Ramos (cell line): ENCODE measurements around the gene CRYZL1.

Source experiments
- in situ Hi-C: fragments of 300-500 bp; cut with MboI; formaldehyde crosslinking; loops from one replicate; pipeline ENCODE4 v1.14.3; 2022; ENCODE audit warnings: low sequenced_read_pairs; ENCODE audit not compliant: unreplicated experiment

Gene CRYZL1

DNA sequence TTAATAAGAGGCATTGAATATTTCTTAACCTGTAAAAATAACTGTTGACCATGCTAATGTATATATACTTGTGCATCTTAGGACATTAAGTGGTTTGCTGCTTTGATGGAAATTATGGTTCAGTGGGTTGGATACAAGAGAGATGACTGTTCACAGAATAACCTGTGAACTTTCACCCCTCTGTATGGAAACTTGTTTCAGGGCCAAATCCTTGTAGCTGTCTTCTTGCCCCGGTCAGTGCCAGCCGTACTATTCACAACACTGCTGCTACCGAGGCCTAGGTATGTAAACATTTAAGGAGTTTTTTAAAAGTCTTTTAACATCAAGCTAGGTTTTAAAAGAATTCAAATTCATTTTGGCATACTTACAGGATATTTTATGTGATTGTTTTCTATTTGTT is 69.2 kb downstream of the CRYZL1 start:
- in situ Hi-C loops: no loop called here

GRCh38 chr21:33569991-33570390 is 71.5 kb downstream of the CRYZL1 start:
- in situ Hi-C loops: no loop called here

DNA sequence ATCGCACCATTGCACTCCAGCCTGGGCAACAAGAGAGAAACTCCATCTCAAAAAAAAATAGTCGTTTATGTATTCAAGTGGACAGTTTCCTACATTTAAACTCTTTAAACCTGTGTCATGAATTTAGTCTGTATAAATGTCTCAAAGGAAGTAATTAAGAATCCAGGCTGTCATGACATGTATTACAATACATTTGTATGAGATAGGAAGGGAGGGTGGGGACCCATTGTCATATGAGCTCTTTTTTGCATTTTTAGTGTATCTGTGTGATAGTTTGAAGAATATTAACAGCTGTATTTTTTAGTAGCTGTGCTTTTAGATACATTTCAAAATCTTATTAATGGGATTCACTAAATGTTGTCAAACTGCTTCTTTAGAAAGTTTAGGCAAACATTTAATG is 73.1 kb downstream of the CRYZL1 start:
- in situ Hi-C loops: no loop called here

DNA sequence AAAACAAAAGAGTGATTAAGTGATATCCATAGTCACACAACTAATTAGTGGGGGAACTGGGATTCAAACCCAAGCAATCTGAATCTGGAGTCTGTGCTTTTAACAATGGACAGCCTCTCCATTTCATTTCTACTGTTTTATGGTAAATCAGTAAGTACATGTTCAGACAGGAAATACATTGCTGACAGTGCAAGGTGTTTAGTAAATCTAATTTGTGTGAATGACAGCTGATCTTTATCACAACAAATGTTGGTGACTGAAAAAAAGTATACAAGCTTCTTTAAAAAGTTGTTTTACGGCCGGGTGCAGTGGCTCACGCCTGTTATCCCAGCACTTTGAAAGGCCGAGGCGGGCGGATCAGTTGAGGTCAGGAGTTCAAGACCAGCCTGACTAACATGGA is 73.6 kb downstream of the CRYZL1 start:
- in situ Hi-C loops: no loop called here

DNA sequence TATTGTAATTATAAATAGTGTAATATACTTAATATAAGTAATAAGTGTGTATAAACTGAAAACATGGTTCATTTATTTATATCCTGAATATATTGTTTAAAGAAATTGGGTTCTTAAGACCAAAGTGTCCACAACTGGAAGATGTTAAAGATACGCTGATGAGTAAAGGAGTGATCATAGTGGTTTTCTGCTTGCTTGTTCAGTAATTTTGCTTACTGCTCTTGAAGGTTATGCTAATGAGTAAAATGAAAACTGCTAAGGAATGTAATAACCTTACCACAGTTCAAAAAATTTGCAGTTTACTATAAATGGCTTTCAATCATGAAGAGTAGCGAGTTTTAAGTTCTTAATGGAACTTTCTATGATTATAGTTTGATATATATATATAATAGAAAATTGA is 75.0 kb downstream of the CRYZL1 start:
- in situ Hi-C loops: no loop called here

GRCh38 chr21:33562389-33562788 is 79.2 kb downstream of the CRYZL1 start:
- in situ Hi-C loops: no loop called here

DNA sequence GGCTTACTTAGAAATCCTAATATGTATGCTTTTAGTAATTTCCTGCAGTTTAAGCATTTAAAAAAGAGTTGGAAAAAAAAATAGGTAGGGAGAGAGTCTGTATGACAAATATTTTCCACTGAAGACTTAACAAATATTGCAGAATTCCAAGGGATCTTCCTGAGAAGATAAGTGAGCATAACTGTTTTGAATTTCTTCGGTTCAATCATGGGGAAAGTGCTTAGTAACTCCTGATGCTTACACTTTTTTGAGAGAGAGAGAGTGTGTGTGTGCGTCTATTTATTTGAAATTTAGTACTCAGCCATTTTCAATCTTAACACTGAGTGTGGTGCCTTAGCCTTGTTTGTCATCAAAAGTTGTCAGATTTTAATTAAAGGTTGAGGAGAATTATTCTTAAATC is 80.2 kb downstream of the CRYZL1 start:
- in situ Hi-C loops: no loop called here

DNA sequence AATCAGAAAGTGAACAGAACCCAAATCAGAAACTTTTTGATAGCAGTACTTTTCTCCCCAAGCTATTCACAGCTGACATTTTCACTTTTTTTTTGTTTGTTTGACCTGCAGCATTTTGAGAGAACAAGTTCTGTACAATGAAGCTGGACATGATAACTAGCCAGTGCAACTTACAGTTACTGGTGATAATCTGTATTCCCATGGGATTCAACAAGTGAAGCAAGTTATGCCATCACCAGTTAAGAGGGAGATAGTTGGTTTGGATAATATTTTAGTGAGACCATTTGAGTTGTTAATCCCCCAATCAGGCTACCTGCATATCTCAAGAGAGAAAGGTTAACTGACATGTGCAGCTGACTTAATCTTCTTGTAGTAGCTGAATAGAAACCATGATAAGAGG is 80.6 kb downstream of the CRYZL1 start:
- in situ Hi-C loops: no loop called here

DNA sequence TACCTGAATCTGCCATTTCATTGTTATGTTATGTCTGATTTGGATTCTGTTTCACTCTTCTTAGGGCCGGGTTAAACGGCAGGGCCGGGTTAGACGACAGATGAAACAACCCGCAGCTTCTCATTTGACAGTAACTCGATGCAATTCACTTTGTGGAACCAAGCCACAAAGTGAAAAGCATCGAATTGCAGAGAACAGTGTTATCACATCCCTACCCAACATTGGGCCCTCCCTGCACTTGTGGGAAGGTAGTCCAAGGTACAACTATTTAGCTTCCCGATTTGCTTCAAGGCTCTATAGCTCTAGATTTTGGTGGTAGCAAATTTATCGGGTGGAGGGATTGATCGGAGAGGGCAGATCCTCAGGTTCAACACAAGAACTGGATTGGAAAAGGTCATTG is 81.7 kb downstream of the CRYZL1 start:
- in situ Hi-C loops: no loop called here

GRCh38 chr21:33558777-33559421 is 82.6 kb downstream of the CRYZL1 start:
- in situ Hi-C loops: no loop called here

- in situ Hi-C loops: no loop called here
Measured at GRCh38 chr21:33557447-33557846, 84.1 kb downstream of the CRYZL1 start.

- in situ Hi-C loops: no loop called here
Measured at GRCh38 chr21:33554982-33555344, 86.6 kb downstream of the CRYZL1 start.

- in situ Hi-C loops: no loop called here
Measured at GRCh38 chr21:33554236-33554981, 87.1 kb downstream of the CRYZL1 start.

GRCh38 chr21:33552999-33553598 is 88.4 kb downstream of the CRYZL1 start:
- in situ Hi-C loops: no loop called here

DNA sequence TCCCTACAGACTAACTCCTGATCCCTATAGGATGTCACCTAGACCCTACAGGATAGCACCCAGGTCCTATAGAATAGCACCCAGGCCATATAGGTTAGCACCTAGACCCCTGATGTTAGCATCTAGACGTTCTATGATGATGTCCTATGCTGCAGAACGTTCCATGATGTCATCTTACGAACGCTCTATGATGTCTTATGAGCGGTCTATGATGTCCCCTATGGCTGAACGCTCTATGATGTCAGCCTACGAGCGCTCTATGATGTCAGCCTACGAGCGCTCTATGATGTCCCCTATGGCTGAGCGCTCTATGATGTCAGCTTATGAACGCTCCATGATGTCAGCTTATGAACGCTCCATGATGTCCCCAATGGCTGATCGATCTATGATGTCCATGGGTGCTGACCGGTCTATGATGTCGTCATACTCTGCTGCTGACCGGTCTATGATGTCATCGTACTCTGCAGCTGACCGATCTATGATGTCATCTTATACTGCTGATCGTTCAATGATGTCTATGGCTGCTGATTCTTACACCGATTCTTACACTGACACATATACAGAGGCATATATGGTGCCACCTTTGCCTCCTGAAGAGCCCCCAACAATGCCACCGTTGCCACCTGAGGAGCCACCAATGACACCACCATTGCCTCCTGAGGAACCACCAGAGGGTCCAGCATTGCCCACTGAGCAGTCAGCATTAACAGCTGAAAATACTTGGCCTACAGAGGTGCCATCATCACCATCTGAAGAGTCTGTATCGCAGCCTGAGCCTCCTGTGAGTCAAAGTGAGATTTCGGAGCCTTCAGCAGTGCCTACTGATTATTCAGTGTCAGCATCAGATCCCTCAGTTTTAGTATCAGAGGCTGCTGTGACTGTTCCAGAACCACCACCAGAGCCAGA is 89.2 kb downstream of the CRYZL1 start:
- in situ Hi-C loops: no loop called here

DNA sequence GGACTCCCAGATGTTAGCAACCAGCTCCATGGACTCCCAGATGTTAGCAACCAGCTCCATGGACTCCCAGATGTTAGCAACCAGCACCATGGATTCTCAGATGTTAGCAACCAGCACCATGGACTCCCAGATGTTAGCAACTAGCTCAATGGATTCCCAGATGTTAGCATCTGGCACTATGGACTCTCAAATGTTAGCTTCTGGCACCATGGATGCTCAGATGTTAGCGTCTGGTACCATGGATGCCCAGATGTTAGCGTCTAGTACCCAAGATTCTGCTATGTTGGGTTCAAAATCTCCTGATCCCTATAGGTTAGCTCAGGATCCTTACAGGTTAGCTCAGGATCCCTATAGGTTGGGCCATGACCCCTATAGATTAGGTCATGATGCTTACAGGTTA is 89.9 kb downstream of the CRYZL1 start:
- in situ Hi-C loops: no loop called here

GRCh38 chr21:33550772-33551660 is 90.5 kb downstream of the CRYZL1 start:
- in situ Hi-C loops: no loop called here

DNA sequence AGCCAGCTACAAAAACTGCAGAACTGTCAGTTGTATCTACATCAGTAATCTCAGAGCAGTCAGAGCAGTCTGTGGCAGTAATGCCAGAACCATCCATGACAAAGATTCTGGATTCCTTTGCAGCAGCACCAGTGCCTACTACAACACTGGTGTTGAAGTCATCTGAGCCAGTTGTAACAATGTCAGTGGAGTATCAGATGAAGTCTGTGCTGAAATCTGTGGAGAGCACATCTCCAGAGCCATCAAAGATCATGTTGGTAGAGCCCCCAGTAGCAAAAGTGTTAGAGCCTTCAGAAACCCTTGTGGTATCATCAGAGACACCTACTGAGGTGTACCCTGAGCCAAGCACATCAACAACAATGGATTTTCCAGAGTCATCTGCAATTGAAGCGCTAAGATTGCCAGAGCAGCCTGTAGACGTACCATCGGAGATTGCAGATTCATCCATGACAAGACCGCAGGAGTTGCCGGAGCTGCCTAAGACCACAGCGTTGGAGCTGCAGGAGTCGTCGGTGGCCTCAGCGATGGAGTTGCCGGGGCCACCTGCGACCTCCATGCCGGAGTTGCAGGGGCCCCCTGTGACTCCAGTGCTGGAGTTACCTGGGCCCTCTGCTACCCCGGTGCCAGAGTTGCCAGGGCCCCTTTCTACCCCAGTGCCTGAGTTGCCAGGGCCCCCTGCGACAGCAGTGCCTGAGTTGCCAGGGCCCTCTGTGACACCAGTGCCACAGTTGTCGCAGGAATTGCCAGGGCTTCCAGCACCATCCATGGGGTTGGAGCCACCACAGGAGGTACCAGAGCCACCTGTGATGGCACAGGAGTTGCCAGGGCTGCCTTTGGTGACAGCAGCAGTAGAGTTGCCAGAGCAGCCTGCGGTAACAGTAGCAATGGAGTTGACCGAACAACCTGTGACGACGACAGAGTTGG is 91.4 kb downstream of the CRYZL1 start:
- in situ Hi-C loops: no loop called here

DNA sequence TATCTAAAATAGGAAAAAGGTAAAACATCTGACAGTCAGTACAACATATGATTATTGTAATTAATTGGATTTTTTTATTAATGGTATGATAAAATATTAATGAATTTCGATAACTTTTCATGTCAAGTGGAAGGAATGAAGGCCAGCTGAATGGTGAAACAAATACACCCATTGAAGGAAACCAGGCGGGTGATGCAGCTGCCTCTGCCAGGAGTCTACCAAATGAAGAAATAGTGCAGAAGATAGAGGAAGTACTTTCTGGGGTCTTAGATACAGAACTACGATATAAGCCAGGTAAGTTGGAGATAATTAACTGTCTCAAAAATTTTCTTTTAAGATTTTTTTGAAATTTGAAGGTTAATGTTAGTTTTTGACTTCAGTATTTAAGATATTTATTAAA is 95.5 kb downstream of the CRYZL1 start:
- in situ Hi-C loops: no loop called here
